Fibroblast of mammary gland (primary cell): ENCODE measurements around the gene C2orf92.
"Not testable (repeated sequence)": the region's sequence is repeated elsewhere in the genome, so short reads cannot be mapped to it uniquely, and the experiment has no call there.

ENCODE experiments used
- DNase-seq: peaks from one replicate; pipeline ENCODE4 v3.0.0-alpha.2; 2010; ENCODE audit warnings: low read depth
- H3K4me3 ChIP-seq: 2 replicates; pipeline ENCODE4 v1.5.1; 2011; ENCODE audit warnings: low read depth, mild to moderate bottlenecking, low read length, moderate library complexity; ENCODE audit not compliant: control insufficient read depth
- CTCF ChIP-seq: conservative IDR thresholded peaks from 2 replicates; pipeline ENCODE4 v1.5.1; 2011; ENCODE audit warnings: low read depth, low read length, inconsistent platforms; ENCODE audit not compliant: control insufficient read depth, insufficient read depth

Gene C2orf92

GRCh38 chr2:97677480-97677879 is 8.0 kb downstream of the C2orf92 start:
- H3K4me3 ChIP-seq = no peak overlapping the region
- DNase-seq = no peak
- TF ChIP-seq CTCF = no peak

- no peak for DNase-seq
- TF ChIP-seq CTCF = no peak
- H3K4me3 ChIP-seq = no peak overlapping the region
Observed at GRCh38 chr2:97678298-97678697, 8.8 kb downstream of the C2orf92 start.

GRCh38 chr2:97687235-97687634 is 17.7 kb downstream of the C2orf92 start:
- H3K4me3 ChIP-seq, DNase-seq: not testable (repeated sequence)

- H3K4me3 ChIP-seq = no peak overlapping the region
- DNase-seq = peak; percentile 30
- TF ChIP-seq CTCF = no peak
Observed at GRCh38 chr2:97688062-97688827, 18.7 kb downstream of the C2orf92 start.

- H3K4me3 ChIP-seq = no peak overlapping the region
- TF ChIP-seq CTCF = no peak
- DNase-seq = no peak
Observed at GRCh38 chr2:97691166-97691565, 21.7 kb downstream of the C2orf92 start.

- peak; percentile 23 for DNase-seq
- no peak for TF ChIP-seq CTCF
Observed at GRCh38 chr2:97693476-97693875, 24.0 kb downstream of the C2orf92 start.

GRCh38 chr2:97695744-97696143 is 26.2 kb downstream of the C2orf92 start:
- no peak overlapping the region for H3K4me3 ChIP-seq
- TF ChIP-seq CTCF = no peak
- no peak for DNase-seq

More at GRCh38 chr2:97693476-97693875, 24.0 kb downstream of the C2orf92 start:
- no peak overlapping the region for H3K4me3 ChIP-seq
